Right lobe of liver (tissue), 4 donors: ENCODE measurements around the gene CXCR6.

ENCODE experiments used
- CTCF ChIP-seq, 4 donors: fragments of 200-600 bp in 3 of 4; fragments of 450-650 bp in 1 of 4; IDR thresholded peaks; one replicate each; pipeline versions ENCODE4 v1.5.1 to v1.8.0; 2016 to 2022; ENCODE audit warnings: antibody characterized with exemption in 4 of 4, mild to moderate bottlenecking in 2 of 4
- POLR2A ChIP-seq: fragments of 450-650 bp; IDR thresholded peaks from one replicate; pipeline ENCODE4 v1.6.1; 2017; ENCODE audit warnings: antibody characterized with exemption, mild to moderate bottlenecking
- donor health status: DM: no; HTN: no; CAD: no.
- donor health status: DM: no; HTN: no; CAD: no.
- donor health status: DM: no; HTN: yes; CAD: no.

GRCh38 chr3:45957586-45957985 lies 14.3 kb downstream of the CXCR6 start:
- TF ChIP-seq CTCF (IDR thresholded peaks at IDR 0.05): no peak
- no peak for TF ChIP-seq POLR2A
